ENCODE measurements around the gene BRD4.

Gene BRD4

DNA sequence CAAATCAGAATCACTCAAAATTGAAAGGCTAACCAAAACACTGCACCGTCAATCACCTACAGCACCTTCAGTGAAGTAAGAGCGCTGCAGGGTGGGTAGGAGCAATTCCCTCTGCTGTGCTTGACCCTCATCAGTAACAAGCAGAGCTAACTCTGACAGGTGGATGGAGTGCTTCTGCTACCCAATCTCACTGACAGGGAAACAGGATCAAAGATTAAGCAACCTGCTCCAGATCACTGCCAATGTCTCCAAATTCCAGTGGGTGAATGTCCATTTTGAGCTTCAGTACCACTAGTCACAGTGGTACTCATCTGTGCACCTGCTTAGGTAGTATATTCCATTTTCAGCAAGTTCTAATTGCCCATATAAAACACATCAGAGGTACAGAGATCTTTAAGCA lies 25.2 kb downstream of the BRD4 start:
- no peak for DNase-seq

DNA sequence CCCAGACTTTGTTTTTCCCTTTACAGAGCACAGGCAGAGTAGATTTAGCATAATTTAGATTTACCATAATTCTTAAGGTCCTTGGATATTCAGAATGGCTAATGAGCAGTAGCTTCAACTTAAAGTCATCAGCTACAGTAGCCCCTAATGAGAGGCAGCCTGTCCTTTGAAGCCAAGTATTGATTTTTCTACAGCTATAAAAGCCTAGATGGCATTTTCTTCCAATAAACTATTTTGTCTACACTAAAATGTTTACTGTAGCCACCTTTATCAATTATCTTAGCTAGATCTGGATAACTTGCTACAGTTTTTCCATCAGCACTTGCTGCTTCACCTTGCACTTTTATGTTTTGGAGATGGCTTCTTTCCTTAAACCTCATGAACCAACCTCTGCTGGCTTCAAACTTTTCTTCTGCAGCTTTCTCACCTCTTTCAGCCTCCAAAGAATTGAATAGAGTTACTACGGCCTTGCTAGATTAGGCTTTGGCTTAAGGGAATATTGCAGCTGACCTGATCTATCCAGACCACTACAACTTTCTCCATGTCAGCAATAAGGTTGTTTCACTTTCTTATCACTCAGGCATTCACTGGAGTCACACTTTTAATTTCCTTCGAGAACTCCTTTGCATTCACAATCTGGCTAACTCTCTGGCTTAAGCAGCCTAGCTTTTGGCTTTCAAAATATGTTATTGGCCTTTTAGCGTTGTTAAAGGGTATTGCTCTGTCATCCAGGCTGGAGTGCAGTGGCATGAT lies 26.6 kb downstream of the BRD4 start:
- DNase-seq = no peak

DNA sequence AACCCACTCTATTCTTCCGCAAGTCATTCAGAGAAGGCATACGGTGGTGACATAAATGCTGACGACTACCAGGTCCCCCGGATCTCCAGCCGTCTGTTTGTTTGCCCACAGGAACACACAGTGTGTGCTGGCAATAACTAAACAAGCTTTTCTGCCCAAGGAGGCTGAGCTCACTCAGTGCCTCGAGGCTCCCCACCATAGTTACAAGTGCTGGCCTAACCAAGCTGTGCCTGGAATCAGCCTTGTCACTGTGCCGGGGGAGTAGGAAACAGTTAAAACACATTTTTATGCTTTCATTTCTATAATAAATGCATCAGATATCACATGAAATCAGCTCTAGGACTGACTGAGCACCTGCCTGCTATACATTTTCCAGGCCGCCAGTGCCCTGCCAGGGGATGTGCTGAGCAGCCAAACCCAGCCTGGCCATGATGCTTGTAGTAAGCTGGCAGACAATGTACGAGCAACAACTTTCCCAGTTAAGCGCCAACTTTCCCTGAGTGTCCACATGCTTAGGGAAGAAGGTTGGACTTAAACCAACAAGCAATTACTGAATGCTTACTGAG lies 28.1 kb downstream of the BRD4 start:
- peak; percentile 38 for DNase-seq

DNA sequence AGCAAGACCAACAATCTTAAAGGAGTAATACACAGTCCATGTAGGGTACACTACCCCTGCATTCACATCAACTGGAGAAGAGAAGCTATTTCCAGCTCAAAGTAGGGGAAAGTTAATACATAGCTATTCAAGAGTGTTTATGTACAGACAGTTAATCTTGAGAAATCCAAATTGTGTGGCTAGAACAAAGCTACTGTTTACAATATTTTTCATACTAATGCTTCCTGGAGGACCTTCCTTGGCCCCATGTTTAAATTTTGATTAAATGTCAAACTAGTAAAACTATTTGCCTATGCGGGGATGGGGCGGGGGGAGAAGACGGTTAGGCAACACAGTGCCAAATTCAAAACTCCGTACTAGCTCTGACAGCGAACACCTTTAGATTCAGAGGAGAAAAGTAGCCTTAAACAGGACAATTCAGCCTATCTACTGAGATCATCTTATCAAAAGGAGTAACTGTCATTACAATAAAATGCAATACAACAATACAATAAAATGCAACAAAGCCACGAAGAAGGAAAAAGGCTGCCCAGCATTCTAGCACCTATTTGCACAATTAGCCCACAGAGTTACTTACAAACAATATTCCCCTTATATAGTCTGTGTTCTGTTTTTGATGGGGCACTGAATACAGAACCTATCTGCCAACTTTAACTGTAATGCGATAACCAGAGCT lies 29.1 kb downstream of the BRD4 start:
- DNase-seq = no peak

- DNase-seq = peak; percentile 68
Measured at GRCh38 chr19:15300533-15301197, 31.7 kb downstream of the BRD4 start.

- DNase-seq = no peak
Measured at GRCh38 chr19:15299568-15300409, 32.5 kb downstream of the BRD4 start.

DNA sequence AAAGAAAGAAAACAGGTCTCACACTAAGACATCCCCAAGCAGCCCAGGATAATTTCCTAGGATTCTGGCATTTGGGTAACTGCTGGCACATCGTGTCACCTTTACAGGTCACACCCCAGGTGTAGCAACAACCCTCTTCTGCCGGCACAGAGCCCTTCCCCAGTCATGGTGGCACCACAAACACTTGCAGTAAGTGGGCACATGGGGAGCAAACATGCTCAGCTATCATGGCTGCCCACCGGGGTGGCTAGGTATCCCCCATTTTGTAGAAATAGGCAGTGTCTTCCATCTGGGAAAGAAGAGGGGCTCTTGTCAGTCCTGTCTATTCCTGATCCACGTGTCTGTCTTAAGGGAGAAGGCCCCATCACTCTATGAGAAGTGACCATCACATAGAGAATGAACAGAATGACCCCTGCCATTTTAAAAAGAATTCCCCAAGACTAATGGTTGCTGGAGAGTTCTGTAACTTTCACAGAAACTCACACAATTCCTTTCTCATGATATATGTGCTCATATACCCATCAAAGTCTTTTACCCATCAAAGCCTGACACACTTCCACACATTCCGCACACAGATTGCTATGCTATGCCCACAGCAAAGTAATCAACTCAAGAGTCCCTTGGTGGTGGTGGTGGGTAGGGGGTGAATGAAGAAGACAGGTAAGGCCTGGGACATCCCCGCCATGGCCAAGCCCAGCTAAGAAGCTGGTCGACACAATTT lies 33.3 kb downstream of the BRD4 start:
- no peak for DNase-seq

- DNase-seq = peak; percentile 34
Measured at GRCh38 chr19:15297416-15298224, 34.7 kb downstream of the BRD4 start.

DNA sequence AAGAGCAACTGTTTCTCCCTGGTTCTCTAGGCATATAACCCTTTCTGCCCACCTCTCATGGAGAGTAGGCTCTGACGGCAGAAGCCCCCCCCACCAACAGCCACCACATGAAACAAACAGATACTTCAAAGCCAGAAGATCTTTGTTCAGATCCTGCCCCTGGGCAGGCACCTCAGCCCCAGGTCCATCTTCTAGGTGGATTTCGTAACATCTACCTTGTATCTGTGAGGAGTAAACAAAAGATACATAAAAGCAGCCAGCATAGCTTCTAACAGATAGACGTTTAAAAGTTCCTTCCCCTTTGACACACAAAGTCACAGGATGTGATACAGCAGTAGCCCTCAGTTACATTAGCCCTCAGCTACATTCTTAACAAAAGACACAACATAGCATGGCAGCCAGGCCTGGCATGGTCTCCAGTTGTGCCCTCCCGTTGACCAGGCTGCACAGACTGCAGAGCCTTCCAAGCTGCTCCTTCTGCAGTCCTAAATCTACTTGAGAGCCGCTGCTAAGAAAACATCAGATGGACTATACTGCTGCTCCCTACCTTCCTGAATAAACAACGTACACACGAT lies 35.4 kb downstream of the BRD4 start:
- DNase-seq = no peak

DNA sequence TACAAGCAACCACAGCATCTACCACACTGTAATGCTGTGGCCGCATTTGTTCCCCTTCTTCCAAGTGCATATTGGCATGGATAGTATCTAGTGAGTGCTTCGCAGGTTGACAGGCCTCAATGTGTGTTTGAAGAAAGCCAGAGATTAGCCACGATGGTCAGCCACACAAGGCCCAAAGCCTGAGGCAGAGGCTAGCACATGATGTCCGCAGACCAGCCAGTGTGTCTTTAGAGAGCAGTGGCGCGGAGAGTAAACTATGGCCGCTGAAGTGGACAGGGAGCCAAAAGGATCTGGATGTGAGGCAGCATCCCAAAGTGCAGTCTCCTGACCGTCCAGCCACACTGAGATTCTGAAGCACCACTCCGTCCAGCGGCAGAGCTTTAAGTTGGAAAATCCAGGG lies 36.0 kb downstream of the BRD4 start:
- DNase-seq = no peak

- no peak for DNase-seq
Measured at GRCh38 chr19:15294561-15294990, 37.8 kb downstream of the BRD4 start.

DNA sequence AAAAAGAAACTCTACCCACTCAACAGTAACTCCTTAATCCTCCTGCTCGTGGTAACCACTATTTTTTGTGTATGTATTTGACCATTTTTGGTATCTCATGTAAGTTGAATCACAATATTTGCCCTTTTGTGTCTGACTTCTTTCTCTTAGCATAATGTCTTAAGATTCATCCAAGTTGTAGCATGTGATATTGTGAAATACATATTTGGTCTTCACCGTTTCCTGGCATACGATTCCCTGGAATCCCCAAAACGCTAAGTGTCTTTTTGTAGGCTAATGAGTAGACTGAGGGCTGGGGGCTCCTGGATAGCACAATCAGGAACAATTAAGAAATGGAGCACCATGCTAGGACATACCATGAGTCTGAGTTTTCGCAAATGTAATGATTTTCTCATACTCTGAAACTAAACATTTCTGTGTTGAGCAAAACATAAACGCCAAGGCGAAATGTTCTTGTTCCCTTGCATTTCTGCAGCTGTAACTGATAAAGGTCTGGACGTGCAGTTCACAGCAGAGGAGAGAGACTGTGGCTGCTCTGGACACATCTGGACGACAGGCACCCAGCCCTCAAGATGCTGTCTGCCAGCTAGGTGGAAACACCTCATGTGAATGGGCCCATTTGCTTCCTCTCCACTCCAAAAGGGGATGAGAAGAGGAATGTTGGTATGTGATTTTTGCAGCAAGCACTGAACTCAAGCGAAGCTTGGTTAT lies 38.4 kb downstream of the BRD4 start:
- no peak for DNase-seq

DNA sequence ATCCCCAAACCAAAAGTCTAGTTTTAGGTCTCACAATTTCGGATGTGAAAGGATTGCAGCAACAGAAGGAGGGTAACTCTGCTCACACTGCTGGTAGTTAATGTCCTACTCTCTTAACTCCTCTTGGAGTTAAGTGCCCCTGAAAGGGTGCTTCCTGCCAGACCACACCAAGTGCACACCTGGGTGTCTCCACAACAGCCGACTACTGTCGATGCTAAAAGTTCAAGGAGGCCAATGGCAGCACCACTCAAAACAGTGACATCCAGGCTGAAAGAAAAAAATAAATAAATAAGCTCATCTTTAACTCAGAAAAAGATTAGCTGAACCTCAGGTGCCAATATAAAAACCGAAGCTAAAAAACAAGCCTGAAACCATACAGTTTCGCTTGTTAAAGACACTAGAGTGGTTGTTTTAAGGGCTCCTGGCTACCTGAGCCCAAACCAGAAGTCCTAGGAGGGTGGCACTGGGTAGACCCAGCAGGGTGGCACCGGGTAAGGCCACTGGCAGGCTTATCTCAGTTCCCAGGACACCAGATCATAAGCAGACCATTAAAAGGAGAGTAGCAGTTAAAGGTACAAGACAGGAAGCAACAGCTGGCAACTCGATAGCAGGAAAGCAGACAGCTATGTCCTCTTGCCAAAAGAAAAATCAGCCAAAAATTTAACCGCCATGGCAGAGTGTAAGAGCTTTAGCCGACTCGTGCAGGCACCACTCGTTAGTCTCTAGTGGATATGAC lies 39.3 kb downstream of the BRD4 start:
- no peak for DNase-seq

- DNase-seq = no peak
Measured at GRCh38 chr19:15292140-15292539, 40.2 kb downstream of the BRD4 start.

- DNase-seq = peak; percentile 36
Measured at GRCh38 chr19:15291548-15292021, 40.8 kb downstream of the BRD4 start.

GRCh38 chr19:15291089-15291488 lies 41.2 kb downstream of the BRD4 start:
- no peak for DNase-seq

DNA sequence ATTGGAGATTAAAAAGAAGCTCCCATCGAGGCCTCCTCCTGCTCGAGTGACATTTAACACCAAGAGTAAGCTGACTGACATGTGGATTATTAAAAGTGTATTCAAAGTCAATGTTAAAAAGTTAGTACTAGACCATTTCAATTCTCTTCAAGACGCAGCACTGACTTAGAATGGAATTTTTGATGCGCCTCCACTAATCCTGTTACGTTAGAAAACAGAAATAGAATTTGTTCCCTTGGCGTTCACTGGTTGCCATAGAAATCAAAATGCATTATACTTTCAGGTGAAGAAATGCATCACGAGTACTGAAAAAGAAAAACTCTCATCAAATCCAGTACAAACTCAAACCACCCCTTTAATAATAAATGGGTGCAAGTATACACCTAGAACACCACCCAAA lies 42.2 kb downstream of the BRD4 start:
- no peak for DNase-seq

- no peak for DNase-seq
Measured at GRCh38 chr19:15289673-15290072, 42.7 kb downstream of the BRD4 start.

All from activated CD4-positive, alpha-beta T cell treated with anti-CD3 and anti-CD28 coated beads, Interleukin-10, Interleukin-2, amounts not matched to agents 100 ng/mL and 50 ng/mL, durations not matched to agents 16 hours and 8 hours (primary cell).